ENCODE data around the gene HLF.

GRCh38 chr17:55291114-55291507 lies 26.4 kb downstream of the HLF start:
- TF ChIP-seq CTCF (conservative IDR thresholded peaks at IDR 0.05; ENCODE audit: low read depth in 2 of 2) (no peak), POLR2AphosphoS5 (IDR thresholded peaks at IDR 0.05; ENCODE audit: low read depth) (no peak), EZH2 (IDR thresholded peaks at IDR 0.05; ENCODE audit: low read depth, unreplicated experiment) (no peak), EZH2phosphoT487 (IDR thresholded peaks at IDR 0.05; ENCODE audit: unreplicated experiment) (no peak), REST (IDR thresholded peaks at IDR 0.05; ENCODE audit: unreplicated experiment) (no peak), ETS1 (IDR thresholded peaks at IDR 0.05) (no peak), JUNB (IDR thresholded peaks at IDR 0.05; ENCODE audit: unreplicated experiment) (no peak)

Data from GM23338 (cell line).